ENCODE measurements around the gene FUCA2.
"Not testable (repeated sequence)": the region's sequence is repeated elsewhere in the genome, so short reads cannot be mapped to it uniquely, and the experiment has no call there.

Gene FUCA2

GRCh38 chr6:143450453-143451371 is 60.8 kb downstream of the FUCA2 start, which contains the start of the genes ADAT2 and PEX3:
Gene ADAT2, minus strand, starts transcription at chr6:143450695. Its CDS starts 37 bp downstream, at chr6:143450658.
Gene PEX3, plus strand, starts transcription at chr6:143450805. Its CDS starts 238 bp downstream, at chr6:143451043.
- DNase-seq = peak; percentile 95
- Histone ChIP-seq H3K4me3 (ENCODE audit: low read depth, low read length) (peak within 1 kb of the TSS; percentile 92), H3K36me3 (replicated peaks) (no peaks in the 10 kb centered on the region), H3K27me3 (replicated peaks) (no peaks in the 10 kb centered on the region), H3K27ac (peak within 1 kb of the TSS; percentile 49)
- in situ Hi-C loops (cut with HindIII; ENCODE audit: low pct_ligation_motif_present, low sequenced_read_pairs) = no loop called here
- no peak for TF ChIP-seq CTCF (IDR thresholded peaks at IDR 0.05; ENCODE audit: low read depth, low read length, missing control alignments)

- Histone ChIP-seq H3K4me3 (ENCODE audit: low read depth, low read length) (peak overlapping the region; percentile 92), H3K27me3 (replicated peaks) (no peaks in the 10 kb centered on the region), H3K27ac (peak overlapping the region; percentile 49), H3K36me3 (replicated peaks) (no peaks in the 10 kb centered on the region)
- TF ChIP-seq CTCF (IDR thresholded peaks at IDR 0.05; ENCODE audit: low read depth, low read length, missing control alignments) = no peak
- in situ Hi-C loops (cut with HindIII; ENCODE audit: low pct_ligation_motif_present, low sequenced_read_pairs) = no loop called here
- DNase-seq = peak; percentile 45
These were observed 61.6 kb downstream of the FUCA2 start for GRCh38 chr6:143449714-143450452.

GRCh38 chr6:143449082-143449713 is 62.3 kb downstream of the FUCA2 start:
- Histone ChIP-seq H3K36me3 (replicated peaks) (no peaks in the 10 kb centered on the region), H3K27ac (no peak overlapping the region), H3K4me3 (ENCODE audit: low read depth, low read length) (peak overlapping the region; percentile 92), H3K27me3 (replicated peaks) (no peaks in the 10 kb centered on the region)
- in situ Hi-C loops (cut with HindIII; ENCODE audit: low pct_ligation_motif_present, low sequenced_read_pairs) = no loop called here
- no peak for TF ChIP-seq CTCF (IDR thresholded peaks at IDR 0.05; ENCODE audit: low read depth, low read length, missing control alignments)
- DNase-seq = no peak

GRCh38 chr6:143447865-143448264 is 63.7 kb downstream of the FUCA2 start:
- H3K27me3 ChIP-seq (replicated peaks); H3K27ac ChIP-seq; in situ Hi-C loops (cut with HindIII; ENCODE audit: low pct_ligation_motif_present, low sequenced_read_pairs); H3K36me3 ChIP-seq (replicated peaks); H3K4me3 ChIP-seq (ENCODE audit: low read depth, low read length); DNase-seq: not testable (repeated sequence)

Measured in brain microvascular endothelial cell (primary cell).